ENCODE measurements around the gene NXPH2.

Gene NXPH2

GRCh38 chr2:138637061-138637460 is 143.1 kb downstream of the NXPH2 start:
- TF ChIP-seq CTCF (IDR thresholded peaks at IDR 0.05; ENCODE audit: low read depth, low read length, missing control alignments) = no peak

GRCh38 chr2:138633049-138633448 is 147.1 kb downstream of the NXPH2 start:
- H3K4me3 ChIP-seq (replicated peaks; ENCODE audit: low read depth, low read length) = no peak overlapping the region
- DNase-seq (ENCODE audit: extremely low read depth, low read depth) = no peak
- no peak for TF ChIP-seq CTCF (IDR thresholded peaks at IDR 0.05; ENCODE audit: low read depth, low read length, missing control alignments)

More at GRCh38 chr2:138637061-138637460, 143.1 kb downstream of the NXPH2 start:
- no peak overlapping the region for H3K4me3 ChIP-seq (replicated peaks; ENCODE audit: low read depth, low read length)
- DNase-seq (ENCODE audit: extremely low read depth, low read depth) = no peak

- H3K4me3 ChIP-seq (replicated peaks; ENCODE audit: low read depth, low read length) = no peak overlapping the region
- no peak for TF ChIP-seq CTCF (IDR thresholded peaks at IDR 0.05; ENCODE audit: low read depth, low read length, missing control alignments)
- DNase-seq (ENCODE audit: extremely low read depth, low read depth) = no peak
These were observed 148.0 kb downstream of the NXPH2 start for GRCh38 chr2:138632066-138632620.

GRCh38 chr2:138630164-138630563 is 150.0 kb downstream of the NXPH2 start:
- DNase-seq (ENCODE audit: extremely low read depth, low read depth) = no peak
- H3K4me3 ChIP-seq (replicated peaks; ENCODE audit: low read depth, low read length) = no peak overlapping the region
- TF ChIP-seq CTCF (IDR thresholded peaks at IDR 0.05; ENCODE audit: low read depth, low read length, missing control alignments) = no peak

- DNase-seq (ENCODE audit: extremely low read depth, low read depth) = no peak
- no peak for TF ChIP-seq CTCF (IDR thresholded peaks at IDR 0.05; ENCODE audit: low read depth, low read length, missing control alignments)
These were observed 154.0 kb downstream of the NXPH2 start for GRCh38 chr2:138626148-138626547.

GRCh38 chr2:138622613-138623012 is 157.6 kb downstream of the NXPH2 start:
- DNase-seq (ENCODE audit: extremely low read depth, low read depth) = no peak
- H3K4me3 ChIP-seq (replicated peaks; ENCODE audit: low read depth, low read length) = no peak overlapping the region
- TF ChIP-seq CTCF (IDR thresholded peaks at IDR 0.05; ENCODE audit: low read depth, low read length, missing control alignments) = no peak

More at GRCh38 chr2:138626148-138626547, 154.0 kb downstream of the NXPH2 start:
- H3K4me3 ChIP-seq (replicated peaks; ENCODE audit: low read depth, low read length) = no peak overlapping the region

GRCh38 chr2:138621139-138621538 is 159.1 kb downstream of the NXPH2 start:
- no peak for DNase-seq (ENCODE audit: extremely low read depth, low read depth)
- no peak for TF ChIP-seq CTCF (IDR thresholded peaks at IDR 0.05; ENCODE audit: low read depth, low read length, missing control alignments)
- H3K4me3 ChIP-seq (replicated peaks; ENCODE audit: low read depth, low read length) = no peak overlapping the region
